A549 (cell line): Measurements from ENCODE around the gene SPATA25.

Experiments
- BHLHE40 ChIP-seq: IDR thresholded peaks from 2 replicates; pipeline ENCODE4 v1.6.1; 2012; ENCODE audit warnings: low read depth, low read length, inconsistent platforms
- EP300 ChIP-seq, 2 experiments: fragments of >200 bp; sonication (Bioruptor Twin); formaldehyde crosslinking; IDR thresholded peaks; 2 replicates in 1 of 2; 3 replicates in 1 of 2; pipeline ENCODE4 v1.6.1; 2016 to 2017
- NR3C1 ChIP-seq: fragments of >200 bp; sonication (Bioruptor Twin); formaldehyde crosslinking; IDR thresholded peaks from 3 replicates; pipeline ENCODE4 v1.6.1; 2017
- RAD21 ChIP-seq, 2 experiments: fragments of >200 bp in 1 of 2; sonication (Bioruptor Twin) in 1 of 2; formaldehyde crosslinking in 1 of 2; IDR thresholded peaks in 1 of 2; conservative IDR thresholded peaks in 1 of 2; 2 replicates in 1 of 2; 3 replicates in 1 of 2; pipeline ENCODE4 v1.6.1; 2012 to 2018; ENCODE audit warnings: inconsistent platforms in 1 of 2
- RFX5 ChIP-seq: fragments of 450-650 bp; IDR thresholded peaks from 2 replicates; pipeline ENCODE4 v1.7.1; 2014; ENCODE audit warnings: antibody characterized with exemption, mild to moderate bottlenecking, moderate library complexity
- ZFP36 ChIP-seq: fragments of 450-650 bp; IDR thresholded peaks from 2 replicates; pipeline ENCODE4 v1.6.1; 2014; ENCODE audit warnings: borderline replicate concordance; ENCODE audit not compliant: partially characterized antibody
- TF ChIP-seq, protein P1 (sequence below): fragments of >200 bp; sonication (Bioruptor Twin); formaldehyde crosslinking; IDR thresholded peaks from 3 replicates; pipeline ENCODE4 v1.5.1; 2016
- TF ChIP-seq, protein P2 (sequence below): fragments of 200-600 bp; sonication (generic); IDR thresholded peaks from 2 replicates; pipeline ENCODE4 v1.6.1; 2016; ENCODE audit warnings: antibody characterized with exemption, mild to moderate bottlenecking, moderate library complexity

DNA sequence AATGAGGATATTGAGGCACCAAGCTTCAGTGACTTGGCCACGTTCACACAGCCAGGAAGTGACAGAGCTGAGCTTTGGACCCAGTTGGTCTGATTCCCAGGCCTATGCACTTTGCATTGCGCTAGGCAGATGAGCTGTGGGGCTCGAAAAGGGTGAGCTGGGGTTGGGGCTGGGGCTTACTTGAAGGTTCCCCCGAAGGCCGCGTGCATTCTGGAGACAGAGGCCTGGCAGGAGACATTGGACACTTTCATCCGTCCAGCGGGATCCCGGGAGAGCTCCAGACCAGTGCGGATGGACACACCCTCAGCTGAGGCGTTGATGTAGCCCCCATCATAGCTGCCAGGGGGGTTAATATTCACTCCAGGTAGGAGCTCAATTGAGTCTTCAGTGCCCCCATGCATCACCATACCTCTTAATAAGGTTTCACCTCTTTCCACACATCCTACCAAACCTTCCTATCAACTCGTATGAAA, 21.9 kb upstream of the SPATA25 start:
- TF ChIP-seq EP300 (IDR thresholded peaks at IDR 0.05): no peak
- no peak for TF ChIP-seq BHLHE40
- TF ChIP-seq RFX5: no peak
- TF ChIP-seq RAD21 (conservative IDR thresholded peaks at IDR 0.05 in 1 of 2, IDR thresholded peaks at IDR 0.05 in 1 of 2): no peak
- TF ChIP-seq, protein P1, sequence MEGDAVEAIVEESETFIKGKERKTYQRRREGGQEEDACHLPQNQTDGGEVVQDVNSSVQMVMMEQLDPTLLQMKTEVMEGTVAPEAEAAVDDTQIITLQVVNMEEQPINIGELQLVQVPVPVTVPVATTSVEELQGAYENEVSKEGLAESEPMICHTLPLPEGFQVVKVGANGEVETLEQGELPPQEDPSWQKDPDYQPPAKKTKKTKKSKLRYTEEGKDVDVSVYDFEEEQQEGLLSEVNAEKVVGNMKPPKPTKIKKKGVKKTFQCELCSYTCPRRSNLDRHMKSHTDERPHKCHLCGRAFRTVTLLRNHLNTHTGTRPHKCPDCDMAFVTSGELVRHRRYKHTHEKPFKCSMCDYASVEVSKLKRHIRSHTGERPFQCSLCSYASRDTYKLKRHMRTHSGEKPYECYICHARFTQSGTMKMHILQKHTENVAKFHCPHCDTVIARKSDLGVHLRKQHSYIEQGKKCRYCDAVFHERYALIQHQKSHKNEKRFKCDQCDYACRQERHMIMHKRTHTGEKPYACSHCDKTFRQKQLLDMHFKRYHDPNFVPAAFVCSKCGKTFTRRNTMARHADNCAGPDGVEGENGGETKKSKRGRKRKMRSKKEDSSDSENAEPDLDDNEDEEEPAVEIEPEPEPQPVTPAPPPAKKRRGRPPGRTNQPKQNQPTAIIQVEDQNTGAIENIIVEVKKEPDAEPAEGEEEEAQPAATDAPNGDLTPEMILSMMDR: no peak
- no peak for TF ChIP-seq NR3C1
- TF ChIP-seq, protein P2, sequence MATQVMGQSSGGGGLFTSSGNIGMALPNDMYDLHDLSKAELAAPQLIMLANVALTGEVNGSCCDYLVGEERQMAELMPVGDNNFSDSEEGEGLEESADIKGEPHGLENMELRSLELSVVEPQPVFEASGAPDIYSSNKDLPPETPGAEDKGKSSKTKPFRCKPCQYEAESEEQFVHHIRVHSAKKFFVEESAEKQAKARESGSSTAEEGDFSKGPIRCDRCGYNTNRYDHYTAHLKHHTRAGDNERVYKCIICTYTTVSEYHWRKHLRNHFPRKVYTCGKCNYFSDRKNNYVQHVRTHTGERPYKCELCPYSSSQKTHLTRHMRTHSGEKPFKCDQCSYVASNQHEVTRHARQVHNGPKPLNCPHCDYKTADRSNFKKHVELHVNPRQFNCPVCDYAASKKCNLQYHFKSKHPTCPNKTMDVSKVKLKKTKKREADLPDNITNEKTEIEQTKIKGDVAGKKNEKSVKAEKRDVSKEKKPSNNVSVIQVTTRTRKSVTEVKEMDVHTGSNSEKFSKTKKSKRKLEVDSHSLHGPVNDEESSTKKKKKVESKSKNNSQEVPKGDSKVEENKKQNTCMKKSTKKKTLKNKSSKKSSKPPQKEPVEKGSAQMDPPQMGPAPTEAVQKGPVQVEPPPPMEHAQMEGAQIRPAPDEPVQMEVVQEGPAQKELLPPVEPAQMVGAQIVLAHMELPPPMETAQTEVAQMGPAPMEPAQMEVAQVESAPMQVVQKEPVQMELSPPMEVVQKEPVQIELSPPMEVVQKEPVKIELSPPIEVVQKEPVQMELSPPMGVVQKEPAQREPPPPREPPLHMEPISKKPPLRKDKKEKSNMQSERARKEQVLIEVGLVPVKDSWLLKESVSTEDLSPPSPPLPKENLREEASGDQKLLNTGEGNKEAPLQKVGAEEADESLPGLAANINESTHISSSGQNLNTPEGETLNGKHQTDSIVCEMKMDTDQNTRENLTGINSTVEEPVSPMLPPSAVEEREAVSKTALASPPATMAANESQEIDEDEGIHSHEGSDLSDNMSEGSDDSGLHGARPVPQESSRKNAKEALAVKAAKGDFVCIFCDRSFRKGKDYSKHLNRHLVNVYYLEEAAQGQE: no peak
- no peak for TF ChIP-seq ZFP36
